A549 (cell line): ENCODE measurements around the gene CCNI.

Source experiments
- BCL3 ChIP-seq: fragments of >200 bp; sonication (Bioruptor Twin); formaldehyde crosslinking; IDR thresholded peaks from 3 replicates; pipeline ENCODE4 v1.6.1; 2016
- CTCF ChIP-seq: fragments of >200 bp; sonication (Bioruptor Twin); formaldehyde crosslinking; IDR thresholded peaks from 3 replicates; pipeline ENCODE4 v1.5.1; 2016
- HES2 ChIP-seq: fragments of >200 bp; sonication (Bioruptor Twin); formaldehyde crosslinking; IDR thresholded peaks from 2 replicates; pipeline ENCODE4 v1.6.1; 2016
- JUN ChIP-seq, 2 experiments: fragments of >200 bp; sonication (Bioruptor Twin); formaldehyde crosslinking; IDR thresholded peaks; 2 replicates in 1 of 2; 3 replicates in 1 of 2; pipeline ENCODE4 v1.6.1; 2016 to 2017
- JUNB ChIP-seq: fragments of >200 bp; sonication (Bioruptor Twin); formaldehyde crosslinking; IDR thresholded peaks from 2 replicates; pipeline ENCODE4 v1.6.1; 2016
- KDM1A ChIP-seq: fragments of 200-600 bp; sonication (generic); IDR thresholded peaks from 2 replicates; pipeline ENCODE4 v1.6.1; 2016; ENCODE audit warnings: low read depth, mild to moderate bottlenecking
- KDM5A ChIP-seq: fragments of 200-600 bp; sonication (generic); IDR thresholded peaks from 2 replicates; pipeline ENCODE4 v1.6.1; 2016; ENCODE audit warnings: antibody characterized with exemption, mild to moderate bottlenecking
- MAFK ChIP-seq: fragments of 450-650 bp; IDR thresholded peaks from 2 replicates; pipeline ENCODE4 v1.6.1; 2014; ENCODE audit not compliant: partially characterized antibody
- MAZ ChIP-seq: fragments of 150-350 bp; IDR thresholded peaks from 2 replicates; pipeline ENCODE4 v1.6.1; 2014; ENCODE audit warnings: antibody characterized with exemption, low read depth, low read length, borderline replicate concordance
- POLR2A ChIP-seq: IDR thresholded peaks from 2 replicates; pipeline ENCODE4 v1.6.1; 2012; ENCODE audit warnings: mild to moderate bottlenecking, low read length
- RCOR1 ChIP-seq: fragments of 150-350 bp; IDR thresholded peaks from 2 replicates; pipeline ENCODE4 v1.6.1; 2014; ENCODE audit warnings: antibody characterized with exemption, low read length, low read depth
- RFX5 ChIP-seq: fragments of 450-650 bp; IDR thresholded peaks from 2 replicates; pipeline ENCODE4 v1.7.1; 2014; ENCODE audit warnings: antibody characterized with exemption, mild to moderate bottlenecking, moderate library complexity
- TF ChIP-seq, protein P1 (sequence below): fragments of 200-600 bp; sonication (generic); IDR thresholded peaks from 2 replicates; pipeline ENCODE4 v1.6.1; 2016; ENCODE audit warnings: antibody characterized with exemption, mild to moderate bottlenecking, moderate library complexity

DNA sequence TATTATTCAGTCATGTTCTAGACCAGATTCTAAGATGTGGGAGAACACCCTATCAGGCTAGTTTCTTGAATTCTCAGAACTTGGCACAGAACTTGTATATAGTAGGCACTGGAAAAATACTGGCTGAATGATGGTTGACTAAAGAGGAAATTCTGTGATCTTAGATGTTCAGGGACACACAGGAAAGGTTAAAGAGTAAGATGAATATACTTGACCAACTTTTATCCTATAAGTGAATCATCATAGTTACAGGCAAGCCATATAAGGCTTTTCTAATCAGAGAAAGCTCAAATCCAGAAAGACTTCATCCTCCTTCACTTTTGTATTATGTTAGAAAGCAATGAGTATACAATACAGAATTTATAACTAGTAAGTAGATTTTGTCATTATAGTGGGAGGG, 72.4 kb downstream of the CCNI start:
- TF ChIP-seq MAZ (no peak), HES2 (no peak), CTCF (no peak), RCOR1 (no peak), POLR2A (no peak), JUNB (no peak), JUN (IDR thresholded peaks at IDR 0.05) (no peak), MAFK (no peak), RFX5 (no peak), KDM5A (no peak), KDM1A (no peak), BCL3 (no peak)
- TF ChIP-seq, protein P1, sequence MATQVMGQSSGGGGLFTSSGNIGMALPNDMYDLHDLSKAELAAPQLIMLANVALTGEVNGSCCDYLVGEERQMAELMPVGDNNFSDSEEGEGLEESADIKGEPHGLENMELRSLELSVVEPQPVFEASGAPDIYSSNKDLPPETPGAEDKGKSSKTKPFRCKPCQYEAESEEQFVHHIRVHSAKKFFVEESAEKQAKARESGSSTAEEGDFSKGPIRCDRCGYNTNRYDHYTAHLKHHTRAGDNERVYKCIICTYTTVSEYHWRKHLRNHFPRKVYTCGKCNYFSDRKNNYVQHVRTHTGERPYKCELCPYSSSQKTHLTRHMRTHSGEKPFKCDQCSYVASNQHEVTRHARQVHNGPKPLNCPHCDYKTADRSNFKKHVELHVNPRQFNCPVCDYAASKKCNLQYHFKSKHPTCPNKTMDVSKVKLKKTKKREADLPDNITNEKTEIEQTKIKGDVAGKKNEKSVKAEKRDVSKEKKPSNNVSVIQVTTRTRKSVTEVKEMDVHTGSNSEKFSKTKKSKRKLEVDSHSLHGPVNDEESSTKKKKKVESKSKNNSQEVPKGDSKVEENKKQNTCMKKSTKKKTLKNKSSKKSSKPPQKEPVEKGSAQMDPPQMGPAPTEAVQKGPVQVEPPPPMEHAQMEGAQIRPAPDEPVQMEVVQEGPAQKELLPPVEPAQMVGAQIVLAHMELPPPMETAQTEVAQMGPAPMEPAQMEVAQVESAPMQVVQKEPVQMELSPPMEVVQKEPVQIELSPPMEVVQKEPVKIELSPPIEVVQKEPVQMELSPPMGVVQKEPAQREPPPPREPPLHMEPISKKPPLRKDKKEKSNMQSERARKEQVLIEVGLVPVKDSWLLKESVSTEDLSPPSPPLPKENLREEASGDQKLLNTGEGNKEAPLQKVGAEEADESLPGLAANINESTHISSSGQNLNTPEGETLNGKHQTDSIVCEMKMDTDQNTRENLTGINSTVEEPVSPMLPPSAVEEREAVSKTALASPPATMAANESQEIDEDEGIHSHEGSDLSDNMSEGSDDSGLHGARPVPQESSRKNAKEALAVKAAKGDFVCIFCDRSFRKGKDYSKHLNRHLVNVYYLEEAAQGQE, result no peak
